CD14-positive monocyte (primary cell): ENCODE data around the gene SERTAD2. TPM values are rescaled to one million over a fixed set of nuclear protein-coding genes. Genes with fewer than 3 reads are reported as not detected.

Experiments used
- DNase-seq, 3 donors: peaks; one replicate each; pipeline ENCODE4 v3.0.0-alpha.2; 2011 to 2022
- H2AFZ ChIP-seq: 2 replicates; pipeline ENCODE4 v1.6.0; 2012; ENCODE audit warnings: mild to moderate bottlenecking, low read depth, low read length, inconsistent platforms; ENCODE audit not compliant: insufficient read depth, poor library complexity, severe bottlenecking
- H3K27ac ChIP-seq, 2 donors: 1 replicate in 1 of 2; 2 replicates in 1 of 2; pipeline ENCODE4 v1.5.1; 2012 to 2013; ENCODE audit warnings: low read length in 2 of 2, control low read depth in 1 of 2, inconsistent platforms in 1 of 2, low read depth in 1 of 2, mild to moderate bottlenecking in 1 of 2
- H3K27me3 ChIP-seq, 2 donors: one replicate each; pipeline versions ENCODE4 v1.6.0 to v1.6.1; 2011 to 2013; ENCODE audit warnings: low read length in 2 of 2; ENCODE audit not compliant: control insufficient read depth in 2 of 2, insufficient read depth in 2 of 2
- H3K36me3 ChIP-seq, 2 donors: replicated peaks in 1 of 2; 1 replicate in 1 of 2; 2 replicates in 1 of 2; pipeline versions ENCODE4 v1.5.1 to v1.6.1; 2012 to 2013; ENCODE audit warnings: low read length in 2 of 2, control low read depth in 1 of 2, inconsistent platforms in 1 of 2, mild to moderate bottlenecking in 1 of 2; ENCODE audit not compliant: insufficient read depth in 2 of 2, control insufficient read depth in 1 of 2
- H3K4me1 ChIP-seq, 2 donors: 1 replicate in 1 of 2; 2 replicates in 1 of 2; pipeline versions ENCODE4 v1.5.1 to v1.6.1; 2012 to 2013; ENCODE audit warnings: low read length in 2 of 2, control low read depth in 1 of 2, inconsistent platforms in 1 of 2, mild to moderate bottlenecking in 1 of 2, moderate library complexity in 1 of 2; ENCODE audit not compliant: insufficient read depth in 2 of 2, control insufficient read depth in 1 of 2
- H3K4me2 ChIP-seq: replicated peaks from 2 replicates; pipeline ENCODE3; 2012; ENCODE audit warnings: low read length, moderate library complexity, mild to moderate bottlenecking; ENCODE audit not compliant: poor library complexity, severe bottlenecking; ENCODE audit errors: extremely low read depth
- H3K4me3 ChIP-seq, 3 experiments: fragments of 200-600 bp in 1 of 3; sonication (generic) in 1 of 3; replicated peaks in 1 of 3; 1 replicate in 2 of 3; 2 replicates in 1 of 3; pipeline ENCODE4 v1.5.1; 2011 to 2013; ENCODE audit warnings: low read length in 3 of 3, mild to moderate bottlenecking in 3 of 3, control low read depth in 2 of 3, low read depth in 2 of 3, inconsistent platforms in 1 of 3, moderate library complexity in 1 of 3
- H3K79me2 ChIP-seq: 2 replicates; pipeline ENCODE4 v1.6.0; 2012; ENCODE audit warnings: mild to moderate bottlenecking, control low read depth, inconsistent platforms, low read length, moderate library complexity; ENCODE audit not compliant: insufficient read depth
- H3K9ac ChIP-seq: 2 replicates; pipeline ENCODE4 v1.6.0; 2017; ENCODE audit warnings: low read length, mild to moderate bottlenecking; ENCODE audit not compliant: insufficient read depth, poor library complexity, severe bottlenecking
- H3K9me3 ChIP-seq, 2 donors: replicated peaks in 1 of 2; 1 replicate in 1 of 2; 2 replicates in 1 of 2; pipeline versions ENCODE4 v1.5.1 to v1.6.1; 2012 to 2013; ENCODE audit warnings: low read length in 2 of 2, control low read depth in 1 of 2; ENCODE audit not compliant: control insufficient read depth in 1 of 2, insufficient read depth in 1 of 2
- H4K20me1 ChIP-seq: 2 replicates; pipeline ENCODE4 v1.6.0; 2012; ENCODE audit warnings: mild to moderate bottlenecking, low read length, control low read depth, moderate library complexity; ENCODE audit not compliant: insufficient read depth
- H3K27ac Mint-ChIP-seq, 7 donors: one replicate each; pipeline ENCODE4 v1.8.0; 2020; ENCODE audit warnings: mild to moderate bottlenecking in 7 of 7, mixed read lengths in 7 of 7, moderate library complexity in 6 of 7, inconsistent platforms in 2 of 7
- H3K27me3 Mint-ChIP-seq, 3 donors: one replicate each; pipeline ENCODE4 v1.8.0; 2021 to 2022; ENCODE audit warnings: low read depth in 3 of 3, mild to moderate bottlenecking in 3 of 3, mixed read lengths in 3 of 3, moderate library complexity in 3 of 3, inconsistent platforms in 1 of 3
- H3K36me3 Mint-ChIP-seq, 2 donors: one replicate each; pipeline ENCODE4 v1.8.0; 2020; ENCODE audit warnings: mixed read lengths in 2 of 2, inconsistent platforms in 1 of 2, mild to moderate bottlenecking in 1 of 2
- H3K4me1 Mint-ChIP-seq: one replicate; pipeline ENCODE4 v1.8.0; 2020; ENCODE audit warnings: mild to moderate bottlenecking, mixed read lengths
- H3K4me3 Mint-ChIP-seq, 2 donors: one replicate each; pipeline ENCODE4 v1.8.0; 2020; ENCODE audit warnings: mild to moderate bottlenecking in 2 of 2, mixed read lengths in 2 of 2, moderate library complexity in 1 of 2
- H3K9me3 Mint-ChIP-seq, 7 donors: one replicate each; pipeline ENCODE4 v1.8.0; 2020 to 2022; ENCODE audit warnings: mixed read lengths in 7 of 7, mild to moderate bottlenecking in 6 of 7, moderate library complexity in 6 of 7, inconsistent platforms in 2 of 7
- CTCF ChIP-seq: fragments of 200-600 bp; IDR thresholded peaks from one replicate; pipeline ENCODE4 v1.8.0; 2022; ENCODE audit warnings: antibody characterized with exemption, mild to moderate bottlenecking
- WGBS: methylation state at CpG from one replicate; pipeline ENCODE4 v1.1.5; 2013; ENCODE audit warnings: missing lambda C conversion rate; ENCODE audit not compliant: insufficient coverage; 5-methylcytosine and 5-hydroxymethylcytosine counted together
- intact Hi-C, 2 donors: fragments of 100-400 bp; cut with micrococcal nuclease; formaldehyde crosslinking; loops; one replicate each; pipeline versions ENCODE4 v1.15.0 to v1.15.1; 2023
- polyA plus RNA-seq, 3 donors: library from polyadenylated mRNA; depleted of rRNA in 1 of 3; unstranded in 2 of 3; stranded (reverse) in 1 of 3; fragments of 300-500 nt in 2 of 3; fragments of >200 nt in 1 of 3; fragmentation: Illumina TruSeq in 2 of 3; gene quantifications; 1 replicate in 2 of 3; 2 replicates in 1 of 3; pipeline ENCODE4 v1.2.3, GENCODE V29; 2012 to 2021

Gene SERTAD2
- polyA plus RNA-seq, 3 donors: 8.5 to 68.7 (median 8.8) TPM

GRCh38 chr2:64639691-64640090 is 14.0 kb downstream of the SERTAD2 start:
- H3K27me3 Mint-ChIP-seq: no peaks in the 10 kb centered on the region
- H3K27me3 ChIP-seq: no peaks in the 10 kb centered on the region
- 100% methylated on average over 1 of the region's 2 CpGs for whole genome bisulfite sequencing
- no peak for TF ChIP-seq CTCF
- intact Hi-C loops: loop anchor here (5.0 to 10.0 kb wide), 2 partner anchors 32 to 115 kb away; partner anchors contain the start of gene AFTPH (in 1 of the 2)
- H3K4me1 Mint-ChIP-seq: peaks cover 90% of the 10 kb centered on the region
- H4K20me1 ChIP-seq: peaks cover 95% of the 10 kb centered on the region
- peaks cover 0 to 5% (median 0%) of the 10 kb centered on the region in 7 donors for H3K9me3 Mint-ChIP-seq
- peak overlapping the region in 3 of 7 donors; percentile 18 to 78 (median 26) for H3K27ac Mint-ChIP-seq
- no peaks in the 10 kb centered on the region for H3K9me3 ChIP-seq
- H3K4me3 Mint-ChIP-seq: no peak overlapping the region
- no peak overlapping the region for H3K4me2 ChIP-seq
- no peak overlapping the region for H2AFZ ChIP-seq
- no peak overlapping the region for H3K4me3 ChIP-seq
- peaks cover 36 to 39% of the 10 kb centered on the region in 2 donors for H3K36me3 Mint-ChIP-seq
- no peak overlapping the region for H3K9ac ChIP-seq
- H3K27ac ChIP-seq: peak overlapping the region in 1 of 2 donors; percentile 43
- H3K36me3 ChIP-seq: peaks cover 14 to 23% of the 10 kb centered on the region in 2 donors
- peaks cover 100% of the 10 kb centered on the region for H3K79me2 ChIP-seq
- peaks cover 59 to 72% of the 10 kb centered on the region in 2 donors for H3K4me1 ChIP-seq
- DNase-seq: no peak

- Histone ChIP-seq H3K9me3 (no peaks in the 10 kb centered on the region), H2AFZ (no peak overlapping the region), H3K9ac (no peak overlapping the region), H3K27me3 (no peaks in the 10 kb centered on the region), H3K4me3 (no peak overlapping the region), H3K27ac (peak overlapping the region in 1 of 2 donors; percentile 77), H4K20me1 (peaks cover 98% of the 10 kb centered on the region), H3K36me3 (peaks cover 19 to 31% of the 10 kb centered on the region in 2 donors), H3K79me2 (peaks cover 98% of the 10 kb centered on the region), H3K4me2 (no peak overlapping the region), H3K4me1 (peaks cover 52 to 71% of the 10 kb centered on the region in 2 donors)
- WGBS: no CpG with 5 or more reads among the region's 4 CpGs
- peaks cover 86% of the 10 kb centered on the region for H3K4me1 Mint-ChIP-seq
- H3K27ac Mint-ChIP-seq: peak overlapping the region in 6 of 7 donors; percentile 16 to 95 (median 91)
- H3K9me3 Mint-ChIP-seq: peaks cover 0 to 4% (median 0%) of the 10 kb centered on the region in 7 donors
- intact Hi-C loops: no loop called here
- no peaks in the 10 kb centered on the region for H3K27me3 Mint-ChIP-seq
- TF ChIP-seq CTCF: no peak
- DNase-seq: no peak
- peaks cover 46 to 47% of the 10 kb centered on the region in 2 donors for H3K36me3 Mint-ChIP-seq
- no peak overlapping the region for H3K4me3 Mint-ChIP-seq
Measured at GRCh38 chr2:64638502-64639120, 15.1 kb downstream of the SERTAD2 start.
